HEK293 (cell line): Measurements from ENCODE around the gene BTBD2.

ENCODE experiments used
- CTCF ChIA-PET: fragments of 350-600 bp; formaldehyde crosslinking; extraction: SDS; loops from one replicate; lab custom pipeline; 2021; ENCODE audit warnings: antibody characterized with exemption; lab: Yijun Ruan, JAX
- POLR2A ChIA-PET: fragments of 300-600 bp; formaldehyde crosslinking; extraction: SDS; loops from one replicate; lab custom pipeline; 2020; ENCODE audit warnings: antibody characterized with exemption, inconsistent platforms; lab: Yijun Ruan, JAX
- H3K27ac ChIP-seq: fragments of 200-500 bp; sonication (Bioruptor generic); 2 replicates; pipeline ENCODE4 v1.5.1; 2014; ENCODE audit warnings: low read depth, low read length, control low read depth, inconsistent platforms; ENCODE audit errors: extremely low read depth
- H3K36me3 ChIP-seq, 2 experiments: fragments of 200-500 bp in 1 of 2; sonication (Bioruptor generic) in 1 of 2; 1 replicate in 1 of 2; 2 replicates in 1 of 2; pipeline ENCODE4 v1.5.1; 2014 to 2017; ENCODE audit warnings: inconsistent platforms in 2 of 2, low read length in 2 of 2; ENCODE audit not compliant: control insufficient read depth in 2 of 2, insufficient read depth in 1 of 2
- H3K4me1 ChIP-seq: fragments of 200-500 bp; sonication (Bioruptor generic); 2 replicates; pipeline ENCODE4 v1.5.1; 2014; ENCODE audit warnings: mild to moderate bottlenecking, low read length, inconsistent platforms; ENCODE audit not compliant: control insufficient read depth, insufficient read depth
- H3K4me3 ChIP-seq: 2 replicates; pipeline ENCODE4 v1.5.1; 2011; ENCODE audit warnings: low read depth, mild to moderate bottlenecking, control low read depth, low read length, moderate library complexity
- H3K9me3 ChIP-seq: fragments of 200-500 bp; sonication (Bioruptor generic); 2 replicates; pipeline ENCODE4 v1.5.1; 2014; ENCODE audit warnings: low read depth, low read length, inconsistent platforms; ENCODE audit not compliant: control insufficient read depth, insufficient read depth
- FEZF1 ChIP-seq: fragments of 450-650 bp; formaldehyde crosslinking; IDR thresholded peaks from 2 replicates; pipeline ENCODE4 v1.5.1; 2016; ENCODE audit warnings: missing biosample characterization, missing genetic modification characterization
- GFI1B ChIP-seq: fragments of 450-650 bp; formaldehyde crosslinking; IDR thresholded peaks from 2 replicates; pipeline ENCODE4 v1.5.1; 2016; ENCODE audit warnings: missing biosample characterization, missing genetic modification characterization
- GLIS1 ChIP-seq: fragments of 450-650 bp; formaldehyde crosslinking; IDR thresholded peaks from 2 replicates; pipeline ENCODE4 v1.5.1; 2016; ENCODE audit warnings: missing biosample characterization, missing genetic modification characterization
- KLF1 ChIP-seq: fragments of 450-650 bp; formaldehyde crosslinking; IDR thresholded peaks from 2 replicates; pipeline ENCODE4 v1.5.1; 2016; ENCODE audit warnings: missing biosample characterization, missing genetic modification characterization
- KLF10 ChIP-seq: fragments of 450-650 bp; IDR thresholded peaks from 2 replicates; pipeline ENCODE4 v1.5.1; 2018; ENCODE audit warnings: missing biosample characterization, mild to moderate bottlenecking, missing genetic modification characterization
- SP2 ChIP-seq: fragments of 450-650 bp; formaldehyde crosslinking; IDR thresholded peaks from 2 replicates; pipeline ENCODE4 v1.5.1; 2016; ENCODE audit warnings: missing biosample characterization, missing genetic modification characterization
- SP3 ChIP-seq: fragments of 450-650 bp; formaldehyde crosslinking; IDR thresholded peaks from 2 replicates; pipeline ENCODE4 v1.5.1; 2016; ENCODE audit warnings: missing biosample characterization, missing genetic modification characterization
- SP7 ChIP-seq: fragments of 450-650 bp; formaldehyde crosslinking; IDR thresholded peaks from 2 replicates; pipeline ENCODE4 v1.5.1; 2016; ENCODE audit warnings: missing biosample characterization, missing genetic modification characterization
- ZBTB17 ChIP-seq: fragments of 450-650 bp; formaldehyde crosslinking; IDR thresholded peaks from 2 replicates; pipeline ENCODE4 v1.5.1; 2016; ENCODE audit warnings: missing biosample characterization, missing genetic modification characterization
- ZFHX2 ChIP-seq: fragments of 450-650 bp; formaldehyde crosslinking; conservative IDR thresholded peaks from 2 replicates; pipeline ENCODE4 v1.5.1; 2016; ENCODE audit warnings: missing biosample characterization, missing genetic modification characterization
- ZIC2 ChIP-seq: fragments of 450-650 bp; formaldehyde crosslinking; IDR thresholded peaks from 2 replicates; pipeline ENCODE4 v1.5.1; 2016; ENCODE audit warnings: missing biosample characterization, missing genetic modification characterization
- ZNF155 ChIP-seq: fragments of 450-650 bp; formaldehyde crosslinking; IDR thresholded peaks from 2 replicates; pipeline ENCODE4 v1.5.1; 2016; ENCODE audit warnings: missing biosample characterization, missing genetic modification characterization
- ZNF266 ChIP-seq: fragments of 450-650 bp; formaldehyde crosslinking; IDR thresholded peaks from 2 replicates; pipeline ENCODE4 v1.5.1; 2016; ENCODE audit warnings: missing biosample characterization, missing genetic modification characterization, low read depth
- ZNF341 ChIP-seq: fragments of 450-650 bp; formaldehyde crosslinking; IDR thresholded peaks from 2 replicates; pipeline ENCODE4; 2016; ENCODE audit warnings: low read depth, missing biosample characterization, missing genetic modification characterization
- ZNF555 ChIP-seq: fragments of 450-650 bp; formaldehyde crosslinking; conservative IDR thresholded peaks from 2 replicates; pipeline ENCODE4 v1.5.1; 2017; ENCODE audit warnings: missing biosample characterization, mild to moderate bottlenecking, missing genetic modification characterization, inconsistent platforms
- ZNF560 ChIP-seq: fragments of 450-650 bp; formaldehyde crosslinking; IDR thresholded peaks from 2 replicates; pipeline ENCODE4 v1.5.1; 2017; ENCODE audit warnings: missing biosample characterization, missing genetic modification characterization, borderline replicate concordance
- ZNF585B ChIP-seq: fragments of 450-650 bp; formaldehyde crosslinking; IDR thresholded peaks from 2 replicates; pipeline ENCODE4 v1.5.1; 2016; ENCODE audit warnings: missing biosample characterization, missing genetic modification characterization
- ZNF701 ChIP-seq: fragments of 450-650 bp; formaldehyde crosslinking; IDR thresholded peaks from 2 replicates; pipeline ENCODE4 v1.5.1; 2016; ENCODE audit warnings: missing biosample characterization, missing genetic modification characterization
- ZNF707 ChIP-seq: fragments of 450-650 bp; formaldehyde crosslinking; IDR thresholded peaks from 2 replicates; pipeline ENCODE4 v1.5.1; 2016; ENCODE audit warnings: missing biosample characterization, missing genetic modification characterization
- TF ChIP-seq, protein P1 (sequence below): fragments of 450-650 bp; formaldehyde crosslinking; IDR thresholded peaks from 2 replicates; pipeline ENCODE4 v1.5.1; 2017; ENCODE audit warnings: missing biosample characterization, missing genetic modification characterization
- TF ChIP-seq, protein P2 (sequence below): fragments of 450-650 bp; formaldehyde crosslinking; IDR thresholded peaks from 2 replicates; pipeline ENCODE4 v1.5.1; 2016; ENCODE audit warnings: missing biosample characterization, missing genetic modification characterization

BTBD2 gene

DNA sequence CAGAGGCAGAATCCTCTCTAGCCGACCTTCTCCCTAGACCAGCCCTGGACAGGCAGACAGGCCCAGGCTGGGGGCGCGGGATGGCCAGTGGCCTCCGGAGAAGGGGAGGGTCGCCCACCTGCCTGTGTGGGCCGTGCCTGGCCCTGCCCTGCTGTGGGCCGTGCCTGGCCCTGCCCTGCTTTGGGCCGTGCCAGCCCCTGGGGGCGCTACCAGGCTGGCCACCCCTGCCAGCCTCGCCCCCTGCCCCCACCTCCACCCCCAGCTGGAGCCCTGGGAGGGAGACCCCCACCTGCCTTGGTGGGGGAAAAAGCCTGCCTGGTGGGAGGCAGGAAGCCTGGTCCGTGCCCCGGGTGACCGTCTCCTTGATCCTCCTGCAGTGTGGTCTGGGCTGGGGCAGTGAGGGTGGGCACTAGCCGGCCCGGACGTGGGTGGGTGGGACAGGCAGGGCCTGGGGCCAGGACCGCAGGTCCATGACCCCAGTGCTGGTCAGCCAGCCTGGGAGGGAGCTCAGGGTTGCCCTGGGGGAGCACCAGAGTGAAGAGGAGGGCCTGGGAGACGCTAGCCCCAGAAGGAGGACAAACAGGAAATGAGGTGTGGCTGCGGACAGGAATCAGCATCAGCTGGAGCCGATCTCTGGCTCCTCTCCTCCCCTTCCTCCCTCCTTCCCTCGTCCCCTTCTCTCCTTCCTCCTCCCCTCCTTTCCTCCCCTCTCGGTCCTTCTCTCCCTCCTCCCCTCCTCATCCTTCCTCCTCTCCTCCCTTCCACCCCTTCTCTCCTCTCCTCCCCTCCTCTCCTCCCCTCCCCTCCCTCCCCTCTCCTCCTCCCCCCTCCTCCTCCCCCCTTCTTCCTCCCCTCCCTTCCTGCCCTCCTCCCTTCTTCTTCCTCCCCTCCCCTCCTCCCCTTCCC is 40.7 kb upstream of the BTBD2 start (continued):
- peak; percentile 61 for TF ChIP-seq SP3 (tag by site-specific recombination)
- peak; percentile 94 for TF ChIP-seq GLIS1 (tag by site-specific recombination)
- peak; percentile 27 for TF ChIP-seq SP2 (tag by site-specific recombination)

DNA sequence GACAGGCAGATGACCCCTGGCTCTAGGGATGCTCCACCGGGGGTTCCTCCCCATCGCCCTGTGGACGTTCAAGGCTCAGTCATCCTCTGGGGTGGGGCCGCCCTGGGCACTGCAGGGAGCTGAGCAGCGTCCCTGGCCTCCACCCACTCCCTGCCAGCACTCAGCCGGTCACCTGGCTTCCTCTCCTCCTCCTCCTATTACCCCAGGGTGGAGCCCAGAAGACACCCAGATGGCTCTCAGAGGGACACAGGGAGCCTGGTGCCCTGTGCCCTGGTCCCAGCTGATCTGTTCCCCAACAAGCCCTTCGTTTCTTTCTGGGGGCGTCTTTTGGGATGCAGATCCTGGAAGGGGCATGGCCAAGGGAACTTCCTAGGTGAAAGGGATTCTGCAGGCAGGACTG is 39.2 kb upstream of the BTBD2 start:
- Histone ChIP-seq H3K4me1 (peaks cover 4% of the 10 kb centered on the region; the same call in 1 of the 2 replicates), H3K36me3 (no peaks in the 10 kb centered on the region), H3K27ac (no peak overlapping the region), H3K4me3 (no peak overlapping the region), H3K9me3 (no peaks in the 10 kb centered on the region)
- ChIA-PET CTCF (interaction anchor here (0.6 to 1.1 kb wide), 3 partner anchors 8 to 27 kb away, joined by 3 to 8 read pairs (median 4); no protein-coding TSS in a partner anchor), POLR2A (no interaction called here)
- TF ChIP-seq ZFHX2 (tag by site-specific recombination) (0 out of 2 replicates have a peak, but pooled peaks have one; percentile 13), ZNF155 (tag by site-specific recombination) (no peak), KLF1 (tag by site-specific recombination) (peak; percentile 87), FEZF1 (tag by site-specific recombination) (no peak), ZIC2 (tag by site-specific recombination) (peak; percentile 40)
- TF ChIP-seq, protein P1, sequence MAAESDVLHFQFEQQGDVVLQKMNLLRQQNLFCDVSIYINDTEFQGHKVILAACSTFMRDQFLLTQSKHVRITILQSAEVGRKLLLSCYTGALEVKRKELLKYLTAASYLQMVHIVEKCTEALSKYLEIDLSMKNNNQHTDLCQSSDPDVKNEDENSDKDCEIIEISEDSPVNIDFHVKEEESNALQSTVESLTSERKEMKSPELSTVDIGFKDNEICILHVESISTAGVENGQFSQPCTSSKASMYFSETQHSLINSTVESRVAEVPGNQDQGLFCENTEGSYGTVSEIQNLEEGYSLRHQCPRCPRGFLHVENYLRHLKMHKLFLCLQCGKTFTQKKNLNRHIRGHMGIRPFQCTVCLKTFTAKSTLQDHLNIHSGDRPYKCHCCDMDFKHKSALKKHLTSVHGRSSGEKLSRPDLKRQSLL = peak; percentile 44; the same call in 1 of the 2 replicates

DNA sequence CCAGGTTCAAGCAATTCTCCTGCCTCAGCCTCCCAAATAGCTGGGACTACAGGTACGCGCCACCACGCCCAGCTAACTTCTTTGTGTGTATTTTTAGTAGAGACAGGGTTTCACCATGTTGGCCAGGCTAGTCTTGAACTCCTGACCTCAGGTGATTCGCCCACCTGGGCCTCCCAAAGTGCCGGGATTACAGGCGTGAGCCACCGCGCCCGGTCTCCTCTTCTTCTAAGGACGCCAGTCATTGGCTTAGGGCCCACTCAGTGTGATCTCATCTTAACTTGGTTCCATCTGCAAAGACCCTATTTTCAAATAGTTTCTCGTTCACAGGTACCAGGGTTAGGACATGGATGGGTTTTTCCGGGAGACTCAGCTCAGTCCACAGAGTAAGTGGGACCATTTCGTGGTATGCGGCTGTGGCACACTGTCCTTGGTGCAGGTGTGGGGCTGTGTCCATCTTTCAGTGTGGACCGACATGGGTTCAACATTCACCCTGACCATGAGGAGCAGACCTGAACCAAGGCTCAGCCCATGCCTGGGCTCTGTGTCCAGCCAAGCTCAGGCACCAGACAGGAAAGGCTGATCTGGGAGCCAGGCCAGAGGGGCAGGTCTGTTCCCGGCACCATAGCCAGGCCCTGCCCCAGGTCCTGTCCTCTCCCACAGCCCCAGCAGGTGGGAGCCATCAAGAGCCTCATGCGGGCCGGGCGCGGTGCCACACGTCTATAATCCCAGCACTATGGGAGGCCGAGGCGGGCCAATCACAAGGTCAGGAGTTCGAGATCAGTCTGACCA is 38.3 kb upstream of the BTBD2 start:
- CTCF ChIA-PET = interaction anchor here (0.6 to 1.1 kb wide), 2 partner anchors 16 to 162 kb away, joined by 3 to 8 read pairs; no protein-coding TSS in a partner anchor
- POLR2A ChIA-PET = no interaction called here
- Histone ChIP-seq H3K4me3 (no peak overlapping the region), H3K9me3 (no peaks in the 10 kb centered on the region), H3K4me1 (peaks cover 3% of the 10 kb centered on the region; the same call in 1 of the 2 replicates), H3K36me3 (peaks cover 0 to 9% of the 10 kb centered on the region in 2 experiments; a peak in 1 of 3 replicates), H3K27ac (no peak overlapping the region)
- TF ChIP-seq ZNF341 (tag by site-specific recombination) = no peak
- TF ChIP-seq ZBTB17 = no peak
- no peak for TF ChIP-seq ZNF266 (tag by site-specific recombination)
- no peak for TF ChIP-seq ZNF555
- TF ChIP-seq ZNF707 = no peak
- TF ChIP-seq GFI1B = no peak
- no peak for TF ChIP-seq ZNF701 (tag by site-specific recombination)
- TF ChIP-seq SP7 = no peak
- TF ChIP-seq SP2 (tag by site-specific recombination) = no peak
- TF ChIP-seq ZNF560 = no peak
- TF ChIP-seq ZNF585B = no peak
- TF ChIP-seq KLF10 (tag by site-specific recombination) = no peak
- TF ChIP-seq, protein P2, sequence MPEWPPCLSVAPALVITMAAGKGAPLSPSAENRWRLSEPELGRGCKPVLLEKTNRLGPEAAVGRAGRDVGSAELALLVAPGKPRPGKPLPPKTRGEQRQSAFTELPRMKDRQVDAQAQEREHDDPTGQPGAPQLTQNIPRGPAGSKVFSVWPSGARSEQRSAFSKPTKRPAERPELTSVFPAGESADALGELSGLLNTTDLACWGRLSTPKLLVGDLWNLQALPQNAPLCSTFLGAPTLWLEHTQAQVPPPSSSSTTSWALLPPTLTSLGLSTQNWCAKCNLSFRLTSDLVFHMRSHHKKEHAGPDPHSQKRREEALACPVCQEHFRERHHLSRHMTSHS = no peak
